Stimulated activated CD4-positive, alpha-beta T cell treated with anti-CD3 and anti-CD28 coated beads, Interleukin-2, amount 100 ng/mL, for 24 hours (primary cell): ENCODE data around the gene CCNG2.

ENCODE experiments used
- DNase-seq, 2 donors: peaks; one replicate each; pipeline ENCODE4 v3.0.0-alpha.2; 2020

The CCNG2 gene

DNA sequence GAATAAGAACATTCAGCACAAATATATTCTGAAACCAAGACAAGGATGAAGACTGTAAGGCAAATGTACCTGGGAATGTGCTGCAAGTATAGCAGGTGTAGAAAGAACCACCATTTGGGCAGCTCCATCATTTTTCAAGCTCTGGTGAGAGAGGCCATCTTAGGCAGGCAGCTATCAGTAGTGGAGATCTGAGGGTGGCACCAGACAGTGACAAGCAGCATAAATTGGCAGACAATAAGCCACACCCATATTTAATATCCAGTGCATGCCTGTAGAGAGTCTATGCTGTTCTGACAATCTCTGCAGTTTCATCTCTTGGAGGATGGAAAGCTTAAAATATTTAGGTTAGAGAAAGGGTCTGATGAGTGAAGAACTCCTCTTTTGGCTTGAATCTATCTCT lies 22.5 kb downstream of the CCNG2 start:
- no peak for DNase-seq

DNA sequence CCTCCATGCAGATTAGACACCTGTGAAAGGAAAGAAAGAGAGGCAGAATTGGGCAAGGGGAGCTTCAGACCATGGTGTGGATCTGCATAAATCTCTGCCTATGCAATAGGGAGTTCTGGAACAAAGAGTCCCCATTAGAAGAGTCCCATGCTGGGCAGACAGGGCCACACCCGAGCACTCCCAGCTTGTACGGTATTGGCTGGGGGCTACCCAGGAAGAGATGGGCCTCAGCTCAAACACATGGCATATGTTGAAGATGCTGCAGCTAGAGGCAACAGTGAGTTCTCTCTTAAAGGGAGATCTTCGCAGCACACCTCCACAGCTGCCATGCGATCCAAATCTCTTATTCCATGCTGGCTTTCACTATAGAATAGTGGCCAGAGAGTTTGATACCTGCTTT lies 24.7 kb downstream of the CCNG2 start:
- DNase-seq, result no peak

DNA sequence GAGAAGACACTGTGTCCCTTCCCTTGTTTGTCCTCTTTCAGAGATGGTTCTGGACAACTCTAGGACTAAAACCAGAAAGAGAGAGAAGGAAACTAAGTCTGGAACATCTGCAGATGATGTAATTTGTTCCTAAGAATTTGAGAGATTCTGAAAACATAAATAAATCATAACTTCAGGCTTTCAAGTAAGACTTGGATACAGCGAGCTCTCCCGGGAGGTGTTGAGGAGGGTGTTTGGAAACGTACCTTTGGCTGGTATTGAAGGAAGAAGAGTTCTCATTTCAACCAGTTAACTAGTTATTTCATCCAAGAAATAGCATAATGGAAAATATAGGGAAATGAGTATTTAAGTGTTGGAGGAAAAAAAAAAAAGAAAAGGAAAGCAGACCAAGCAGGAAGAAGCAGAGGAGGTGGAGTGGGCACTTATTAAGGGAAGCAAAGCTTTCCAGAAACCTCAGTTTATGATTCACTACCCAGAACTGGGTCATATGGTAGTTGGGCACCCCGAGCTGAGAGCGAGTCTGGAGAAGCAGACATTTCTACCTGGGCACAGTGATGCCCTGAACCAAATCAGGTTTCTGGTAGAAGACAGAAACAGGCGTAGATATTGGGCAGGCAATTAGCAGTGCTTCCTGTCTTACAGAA lies 26.9 kb downstream of the CCNG2 start:
- no peak for DNase-seq

DNA sequence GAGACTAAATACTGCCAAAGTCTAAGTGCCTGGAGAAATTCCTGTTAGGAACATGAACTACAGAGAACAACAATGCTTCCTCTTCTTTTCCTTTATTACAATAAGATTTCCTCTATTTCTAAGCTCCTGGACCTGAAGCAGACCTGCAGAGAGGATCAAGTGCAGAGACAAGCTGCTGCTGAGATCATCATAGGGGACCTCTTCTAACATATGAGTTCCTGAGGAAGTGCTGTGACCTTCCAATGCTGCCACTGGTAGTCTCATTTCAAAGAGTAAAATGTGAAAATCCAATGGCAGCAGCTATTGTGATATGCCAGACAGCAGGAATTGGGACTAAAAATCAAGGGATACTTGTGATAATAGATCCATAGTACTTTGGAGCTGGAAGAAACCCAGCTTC lies 28.0 kb downstream of the CCNG2 start:
- DNase-seq, result no peak

DNA sequence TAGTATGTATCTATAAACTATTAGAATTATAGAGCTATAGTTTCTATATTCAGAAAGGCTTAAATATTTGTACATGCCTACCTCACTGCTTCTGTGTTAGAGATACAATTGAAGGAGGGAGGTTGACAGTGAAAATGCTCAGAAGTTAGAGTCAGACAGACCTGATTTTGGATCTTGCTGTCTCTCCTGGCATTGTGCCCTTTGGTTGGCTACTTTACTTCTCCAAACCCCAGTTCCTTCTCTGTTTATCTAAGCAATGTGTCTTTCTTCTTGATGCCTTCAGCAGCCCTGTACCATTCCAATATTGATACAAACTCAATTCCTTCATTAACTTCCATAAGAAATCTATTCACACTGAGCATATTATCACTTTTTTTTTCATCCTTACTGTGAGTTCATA lies 28.7 kb downstream of the CCNG2 start:
- DNase-seq, result no peak

DNA sequence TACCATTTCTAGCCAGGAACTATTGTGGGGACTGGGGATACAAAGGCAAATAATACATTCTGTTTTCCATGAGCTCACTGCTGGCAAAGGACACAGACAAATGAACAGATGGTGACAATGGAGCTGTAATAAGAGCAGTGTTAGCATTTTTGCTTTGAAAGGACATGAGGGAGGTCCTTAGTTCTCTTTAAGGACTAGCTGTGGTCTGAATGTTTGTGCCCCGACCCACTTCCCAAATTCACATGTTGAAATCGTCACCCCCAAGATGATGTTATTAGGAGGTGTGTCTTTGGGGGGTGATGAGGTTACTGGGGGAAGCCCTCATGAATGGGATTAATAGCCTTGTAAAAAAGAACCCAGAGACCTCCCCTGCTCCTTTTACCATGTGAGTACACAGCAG lies 30.3 kb downstream of the CCNG2 start:
- no peak for DNase-seq

DNA sequence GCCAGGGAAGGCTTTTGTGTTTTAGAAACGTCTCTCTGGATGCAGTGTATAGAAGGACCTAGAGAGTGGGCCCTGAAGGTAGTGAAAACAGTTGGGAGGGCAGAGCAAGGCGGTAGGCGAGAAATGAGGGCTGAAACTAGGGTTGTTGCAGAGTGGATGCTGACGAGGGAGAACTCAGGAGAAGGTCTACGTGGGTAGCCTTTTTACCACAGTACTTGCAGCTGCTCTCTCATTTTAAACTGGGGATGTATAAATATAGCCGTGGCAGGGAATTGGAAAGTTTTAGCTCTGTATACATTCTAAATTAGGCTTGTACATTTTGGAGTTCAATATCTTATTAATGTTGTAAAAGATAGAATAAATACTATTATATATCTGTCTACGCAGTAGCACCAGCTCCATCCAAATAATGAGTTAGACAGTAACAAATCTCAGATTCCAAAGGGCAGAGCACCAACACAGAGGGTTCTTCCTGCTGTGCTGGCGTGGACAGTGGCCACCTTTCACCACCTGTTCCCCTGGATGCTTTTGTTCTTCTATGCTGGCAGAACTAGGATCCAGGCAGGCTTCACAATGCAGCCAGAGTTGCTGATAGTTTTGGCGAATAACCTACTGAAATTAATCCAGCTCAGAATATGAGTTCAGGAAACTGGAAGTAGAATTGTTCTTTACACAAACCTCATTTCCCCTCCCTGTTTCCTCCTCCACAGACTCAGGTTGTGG lies 31.7 kb downstream of the CCNG2 start:
- no peak for DNase-seq

DNA sequence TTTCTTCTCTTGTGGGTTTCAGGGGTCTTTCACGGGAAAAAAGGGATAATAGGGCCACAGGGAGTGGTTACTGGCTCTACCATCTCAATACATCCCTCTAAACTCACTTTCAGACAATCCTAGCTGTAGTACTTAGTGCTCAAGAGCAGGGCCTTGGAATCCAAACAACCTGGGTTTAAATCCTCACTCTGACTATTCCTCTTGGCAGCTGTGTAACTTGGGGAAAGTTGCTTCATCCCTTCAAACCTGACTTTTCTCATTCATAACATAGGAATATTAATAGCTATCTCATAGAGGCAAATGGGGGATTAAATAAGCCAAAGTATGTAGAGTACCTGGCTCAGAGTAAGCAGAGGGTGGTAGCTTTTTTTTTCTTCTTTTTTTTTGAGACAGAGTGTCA lies 32.4 kb downstream of the CCNG2 start:
- DNase-seq, result no peak

DNA sequence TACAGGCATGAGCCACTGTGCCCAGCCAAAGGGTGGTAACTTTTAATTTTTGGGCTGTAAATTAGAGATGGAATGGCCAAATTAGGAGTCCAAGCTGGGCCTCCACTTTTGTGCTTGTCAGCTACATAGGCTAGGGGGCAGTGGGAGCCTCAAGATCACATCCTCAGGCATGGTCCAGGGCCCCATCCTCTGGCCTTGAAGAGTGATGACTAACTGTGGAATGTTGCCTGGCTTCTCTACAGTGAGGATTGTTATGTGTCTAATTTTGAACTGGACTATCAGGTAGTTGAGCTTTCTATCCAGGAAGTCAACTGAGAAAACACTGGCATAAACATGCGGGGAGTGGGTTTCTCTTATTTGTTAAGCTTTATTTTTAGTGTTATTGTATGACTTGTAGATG lies 33.0 kb downstream of the CCNG2 start:
- DNase-seq, result no peak

DNA sequence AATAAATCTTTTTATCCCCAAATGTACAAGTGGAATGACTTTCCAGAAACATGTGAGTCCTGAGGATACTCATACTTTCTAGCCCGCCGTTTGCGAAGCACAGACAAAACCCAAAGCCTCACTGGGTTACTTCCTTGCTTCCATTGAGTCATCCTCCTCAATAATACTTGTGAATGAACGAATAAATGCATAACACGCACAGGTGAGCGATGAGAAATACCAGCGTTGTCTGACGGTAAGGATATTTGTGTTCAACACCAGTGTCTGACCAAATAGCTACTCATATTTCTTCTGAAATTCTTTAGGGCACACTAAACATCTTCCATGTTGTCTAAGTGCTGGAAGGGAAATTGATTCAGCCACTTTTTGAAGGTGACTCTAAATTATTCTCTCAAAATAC lies 36.0 kb downstream of the CCNG2 start:
- no peak for DNase-seq

DNA sequence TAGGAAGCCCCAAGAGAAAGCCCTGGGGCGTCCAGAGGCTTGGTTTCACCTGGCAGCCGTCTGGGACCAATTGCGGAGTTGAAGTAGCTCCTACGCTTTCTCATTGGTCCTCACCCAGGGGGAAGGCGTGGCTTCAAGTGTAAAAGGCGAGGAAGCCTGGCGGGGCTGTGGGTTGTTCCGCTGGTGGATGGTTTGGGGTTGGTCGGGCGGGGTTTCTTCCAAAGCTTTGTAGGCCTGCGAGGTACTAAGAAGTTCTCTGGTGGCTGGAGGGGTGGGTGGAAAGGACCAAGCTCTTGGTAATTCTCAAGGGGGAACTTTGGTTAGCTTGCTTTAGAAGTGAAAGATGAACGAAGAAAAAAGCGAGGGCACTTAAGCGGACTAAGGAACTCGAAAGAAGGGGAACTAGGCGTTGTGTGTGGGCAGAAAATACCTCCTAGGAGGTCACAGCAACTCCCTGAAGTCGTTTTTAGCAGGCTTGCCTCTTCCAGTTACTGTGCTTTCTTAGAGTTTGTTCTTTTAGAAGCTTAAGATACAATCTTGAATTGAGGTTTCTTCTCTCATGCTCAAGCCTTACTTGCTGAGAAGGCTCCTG lies 36.6 kb downstream of the CCNG2 start:
- DNase-seq, result peak; percentile 70 to 75

DNA sequence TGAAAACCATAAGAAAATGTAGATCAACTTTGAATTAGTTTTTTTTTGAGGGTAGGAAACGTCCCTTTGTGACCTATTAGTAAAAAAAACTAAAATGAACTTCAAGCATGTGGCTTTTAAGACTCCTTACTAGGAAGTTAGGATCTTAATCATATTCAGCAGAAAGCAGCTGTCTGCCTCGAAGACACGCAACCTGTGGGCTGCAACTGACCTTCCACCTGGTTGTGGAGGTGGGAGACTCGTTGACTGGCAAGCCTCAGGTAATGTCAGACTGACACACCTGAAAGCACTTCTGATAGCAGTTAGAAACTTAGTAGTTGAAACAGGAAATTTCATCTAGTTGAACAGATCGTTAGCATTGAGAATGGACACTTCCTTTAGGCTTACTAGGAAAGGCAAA lies 37.4 kb downstream of the CCNG2 start:
- no peak for DNase-seq

DNA sequence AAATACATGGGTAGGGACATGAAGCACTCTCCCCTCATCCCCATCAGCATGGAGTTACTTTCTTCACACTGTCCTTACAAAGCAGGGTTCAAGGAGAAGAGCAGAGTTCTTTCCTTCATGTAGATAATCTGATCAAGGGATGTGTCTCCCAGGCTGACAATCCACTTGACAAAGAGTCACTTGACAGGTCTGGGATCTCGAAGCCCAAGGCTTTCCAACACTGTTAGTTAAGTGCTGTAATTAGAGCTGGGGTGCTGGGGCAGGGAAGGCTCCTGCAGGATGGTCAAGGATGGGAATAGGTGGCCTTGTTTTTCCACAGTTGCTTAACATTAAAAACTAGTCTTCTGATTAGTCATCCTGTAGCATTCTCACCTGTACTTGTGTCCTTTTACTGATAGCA lies 38.0 kb downstream of the CCNG2 start:
- no peak for DNase-seq

DNA sequence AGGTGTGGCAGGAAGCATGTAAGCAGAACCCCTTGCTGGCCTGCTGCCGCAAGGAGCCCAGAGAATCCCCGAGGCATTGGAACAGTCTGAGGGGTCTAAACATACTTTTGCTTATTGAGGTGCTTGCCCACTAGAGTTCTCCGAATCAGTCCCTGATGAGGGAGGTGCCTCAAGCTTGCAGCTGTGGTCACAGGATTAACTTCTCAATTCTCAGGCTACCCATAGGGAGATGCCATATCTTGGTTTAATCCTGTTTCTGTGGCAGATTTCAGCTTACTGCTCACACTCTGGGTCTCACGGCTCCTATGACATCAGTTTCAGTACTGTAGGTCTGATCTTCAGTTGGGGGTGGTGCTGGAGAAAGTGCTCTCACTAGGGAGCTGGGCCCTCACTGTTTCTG lies 39.9 kb downstream of the CCNG2 start:
- no peak for DNase-seq

DNA sequence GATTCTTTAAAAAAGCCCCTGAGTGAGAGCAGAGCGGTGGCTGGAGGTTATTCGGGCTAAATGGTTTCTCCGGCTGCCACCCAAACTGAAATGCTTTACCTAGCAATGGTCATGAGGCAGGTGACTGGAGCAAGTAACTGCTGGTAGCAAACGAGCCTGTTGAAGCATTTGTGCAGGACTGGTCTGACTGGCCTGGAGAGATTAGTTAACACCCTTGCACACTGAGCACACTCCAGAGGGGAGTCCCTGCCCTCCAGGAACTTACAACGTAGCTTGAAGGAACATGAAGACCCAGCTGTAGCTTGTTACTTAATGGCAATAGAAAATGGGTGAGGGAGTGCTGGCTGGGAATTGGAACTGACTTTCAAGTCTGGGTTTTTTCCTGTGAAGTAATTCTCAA lies 40.4 kb downstream of the CCNG2 start:
- DNase-seq, result no peak

DNA sequence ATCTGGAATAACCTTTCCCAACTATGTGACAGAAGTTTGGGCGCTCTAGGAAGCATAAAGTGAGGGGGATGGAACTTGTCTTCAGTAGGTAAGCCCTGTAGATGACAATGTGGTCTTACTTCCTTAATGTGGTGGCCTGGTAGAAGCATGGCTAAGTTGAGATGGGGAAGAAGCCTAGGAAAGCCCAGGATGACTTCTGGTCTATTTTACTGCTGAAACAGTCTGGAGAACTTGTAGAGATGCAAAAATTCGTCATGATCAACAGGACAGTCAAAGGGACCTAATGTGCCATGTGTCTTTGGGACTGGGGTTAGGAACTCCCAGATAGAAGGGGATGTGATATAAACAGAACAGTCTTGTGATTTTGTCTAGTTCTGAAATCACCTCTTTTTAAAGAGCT lies 40.8 kb downstream of the CCNG2 start:
- no peak for DNase-seq

DNA sequence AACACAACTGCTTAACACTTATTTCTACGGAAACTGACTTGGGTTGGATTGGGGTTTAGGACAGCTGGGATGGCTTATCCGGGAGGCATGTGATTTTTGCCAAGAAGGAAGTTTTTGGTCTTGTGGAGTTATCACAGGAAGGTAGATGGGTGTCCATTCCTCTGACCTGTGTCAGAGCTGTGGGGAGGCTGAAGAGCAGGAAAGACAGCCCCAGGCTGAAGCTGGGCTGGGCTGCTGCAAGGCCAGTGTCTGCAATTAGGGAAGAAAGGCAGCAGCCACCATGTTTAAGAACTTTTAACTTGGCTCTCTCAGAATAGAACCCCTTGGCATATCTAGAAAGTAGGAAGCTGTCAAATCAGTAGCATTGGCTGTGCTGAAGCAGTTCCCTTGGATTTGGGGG lies 42.3 kb downstream of the CCNG2 start:
- no peak for DNase-seq

DNA sequence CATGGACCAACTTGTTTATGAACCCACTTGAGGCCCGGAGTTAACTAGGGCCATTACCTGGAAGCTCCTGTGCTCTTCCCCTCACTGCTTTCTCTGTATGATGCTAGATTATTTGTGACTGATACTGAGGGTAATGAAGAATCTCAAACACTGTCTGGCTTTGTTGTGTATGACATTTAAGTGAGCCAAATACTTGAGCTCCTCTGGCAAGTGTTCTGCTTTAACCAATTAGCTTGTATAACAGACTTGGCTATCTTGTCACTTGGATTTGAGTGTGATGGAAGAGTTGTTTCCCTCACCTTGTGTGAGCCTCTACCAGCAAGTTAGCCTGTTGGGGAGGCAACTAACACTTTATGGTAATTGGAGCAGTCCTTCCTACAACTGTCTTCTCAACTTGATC lies 42.7 kb downstream of the CCNG2 start:
- no peak for DNase-seq

DNA sequence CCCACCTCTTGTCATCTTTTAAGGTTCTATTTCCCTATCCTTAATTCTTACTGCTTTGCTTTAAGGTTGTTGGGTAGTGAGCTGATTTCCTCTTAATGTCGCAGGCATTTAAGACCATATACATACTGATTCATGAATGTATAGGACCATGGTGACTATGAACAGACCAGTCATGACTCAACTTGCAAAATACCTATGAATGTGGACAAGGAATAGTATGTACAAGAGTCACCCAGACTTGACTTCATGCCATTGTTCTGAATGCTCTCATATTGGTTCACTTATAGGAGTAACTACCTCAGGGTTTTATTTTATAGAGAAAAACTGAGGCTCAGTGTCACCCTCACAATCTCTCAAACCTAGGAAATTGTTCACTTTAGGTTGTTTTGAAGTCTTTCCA lies 44.3 kb downstream of the CCNG2 start:
- DNase-seq, result no peak

DNA sequence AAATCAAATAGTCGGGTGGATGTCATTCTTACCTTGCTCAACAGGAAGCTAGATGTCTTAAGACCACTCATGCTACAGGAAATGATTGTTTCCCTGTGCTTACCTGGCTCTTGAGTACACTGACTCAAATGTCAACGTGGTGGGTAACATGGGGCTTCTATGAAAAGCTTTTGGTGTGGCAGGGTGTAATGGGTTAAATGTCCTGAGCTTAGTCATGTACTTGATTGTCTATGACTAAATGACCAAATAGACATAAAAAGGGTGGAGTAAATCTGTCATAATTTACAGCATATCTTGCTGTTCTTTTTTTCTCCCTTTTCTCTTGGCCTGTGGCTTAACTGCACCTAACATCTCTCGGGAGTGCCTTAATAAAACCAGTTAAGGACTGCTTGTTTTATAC lies 44.9 kb downstream of the CCNG2 start:
- no peak for DNase-seq

DNA sequence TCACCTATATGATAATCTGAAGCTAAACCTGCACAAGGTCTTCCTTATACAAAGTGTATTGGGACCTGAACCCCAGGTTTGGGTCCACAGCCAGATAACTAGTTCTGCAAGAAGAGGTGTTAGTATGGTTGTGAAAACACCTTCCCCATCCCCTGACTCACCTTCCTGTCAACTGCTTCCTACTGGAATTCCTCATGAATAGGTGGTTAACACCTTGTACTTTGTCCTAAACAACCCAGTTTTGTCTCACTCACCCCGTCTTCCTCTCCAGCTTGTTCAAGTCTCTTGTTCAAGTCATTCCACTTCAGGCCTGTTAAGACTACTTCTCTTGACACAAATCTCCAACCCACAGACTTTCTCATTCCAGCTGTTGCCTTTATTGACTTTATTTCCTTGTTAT lies 45.5 kb downstream of the CCNG2 start:
- no peak for DNase-seq

DNA sequence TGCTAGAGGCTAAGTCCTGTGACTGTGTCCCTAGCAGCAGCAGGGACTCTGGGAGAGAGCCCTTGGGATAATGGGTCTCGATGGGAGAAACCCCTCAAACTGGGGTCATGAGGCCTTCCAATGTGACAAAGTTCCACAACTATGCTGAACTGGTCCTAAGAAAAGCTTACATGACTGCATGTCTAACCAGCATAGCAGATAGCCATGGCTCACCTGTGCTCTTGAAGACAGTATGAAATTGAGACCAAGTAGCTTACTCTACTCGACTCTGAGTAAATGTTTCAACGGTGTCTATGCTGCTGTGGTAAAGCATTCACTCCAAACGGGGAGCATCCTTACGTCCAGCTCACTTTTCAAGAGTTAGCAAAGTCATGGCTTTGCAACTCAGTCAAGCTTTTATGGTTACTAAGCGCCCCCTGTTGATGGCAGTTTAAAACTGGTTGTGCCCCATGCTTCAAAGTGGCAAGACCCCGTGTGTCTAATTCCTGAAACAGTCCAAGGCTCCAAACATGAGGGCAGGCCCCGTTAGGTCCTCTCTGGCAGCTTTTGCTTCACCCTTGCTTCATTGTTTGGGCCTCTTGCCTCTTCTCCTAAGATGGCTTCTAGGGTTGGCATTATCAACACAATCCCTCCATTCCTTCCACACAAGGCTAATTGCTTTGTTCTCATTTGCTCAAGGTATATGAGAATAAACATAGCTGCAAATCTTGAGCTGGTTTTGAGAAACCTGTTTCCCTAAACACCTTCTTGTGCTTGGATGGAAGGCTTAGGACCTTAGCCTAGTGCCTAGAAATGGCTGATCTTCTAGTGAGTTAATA lies 46.6 kb downstream of the CCNG2 start:
- peak; percentile 57 to 74 for DNase-seq

DNA sequence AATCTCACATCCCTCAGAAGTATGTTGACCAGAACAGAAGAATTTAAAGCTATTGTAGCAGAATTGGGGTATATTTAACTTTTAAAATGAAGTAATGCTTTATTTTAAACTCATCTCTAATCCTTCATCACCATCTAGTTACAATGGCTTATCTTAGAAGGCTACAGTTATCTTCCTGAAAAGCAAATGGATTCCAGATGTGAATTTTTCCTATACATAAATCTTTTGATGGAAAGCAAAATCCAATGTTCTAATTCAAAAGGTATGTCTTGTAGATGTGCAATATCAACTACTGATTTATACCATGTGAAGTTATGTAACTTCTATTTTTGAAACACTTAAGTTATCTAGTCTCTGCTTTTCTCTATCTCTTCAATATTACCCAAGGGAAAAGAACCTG lies 47.6 kb downstream of the CCNG2 start:
- DNase-seq, result no peak

DNA sequence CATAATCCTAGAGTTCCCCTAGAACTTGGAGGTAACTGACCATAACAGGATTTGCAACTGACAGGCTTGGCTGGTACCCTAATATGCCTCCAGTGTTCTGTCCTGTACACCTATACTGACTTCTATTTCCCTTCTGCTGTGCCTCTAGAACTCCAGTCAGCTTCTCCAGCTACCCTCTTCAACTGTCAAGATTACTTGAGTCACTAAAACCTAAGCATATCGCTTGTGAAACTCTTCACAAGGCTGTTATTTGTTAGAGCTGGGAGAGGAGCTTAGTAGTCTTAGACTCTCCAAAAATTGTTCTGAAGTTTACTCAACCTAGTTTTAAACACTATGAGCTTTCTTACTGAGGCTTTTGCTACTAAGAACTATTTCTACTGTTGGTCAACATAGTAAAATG lies 52.0 kb downstream of the CCNG2 start:
- DNase-seq, result no peak
